ENCODE measurements around the gene IGBP1. TPM values are rescaled to one million over a fixed set of nuclear protein-coding genes. Genes with fewer than 3 reads are reported as not detected.

The IGBP1 gene
- total and polyA plus RNA-seq, 12 donors = 15.8 to 57.8 (median 49.0) TPM

- no peaks in the 10 kb centered on the region for H3K9me3 ChIP-seq
- peaks cover 0 to 3% (median 0%) of the 10 kb centered on the region in 9 donors for H3K36me3 ChIP-seq
- peaks cover 0 to 18% (median 0%) of the 10 kb centered on the region in 7 donors for H3K27me3 ChIP-seq
- no peak for DNase-seq
- WGBS, 2 donors = 89 to 96% methylated on average over 3 of the region's 3 CpGs
- peaks cover 0 to 15% (median 0%) of the 10 kb centered on the region in 9 donors for H3K4me1 ChIP-seq
- H3K27ac ChIP-seq = no peak overlapping the region
- H3K4me3 ChIP-seq = no peak overlapping the region
- intact Hi-C loops (cut with DNase I) = no loop called here
- TF ChIP-seq CTCF (IDR thresholded peaks at IDR 0.05) = no peak
- no peak for ATAC-seq
Measured at GRCh38 chrX:70172221-70172620, 39.0 kb downstream of the IGBP1 start.

GRCh38 chrX:70172964-70173363 is 39.7 kb downstream of the IGBP1 start:
- intact Hi-C loops (cut with DNase I) = no loop called here
- peaks cover 0 to 8% (median 0%) of the 10 kb centered on the region in 9 donors for H3K4me1 ChIP-seq
- 76 to 82% methylated on average over 4 of the region's 4 CpGs for WGBS, 2 donors
- ATAC-seq (no peak), DNase-seq (no peak)
- H3K4me3 ChIP-seq = no peak overlapping the region
- TF ChIP-seq CTCF (IDR thresholded peaks at IDR 0.05) = no peak
- no peaks in the 10 kb centered on the region for H3K36me3 ChIP-seq
- H3K9me3 ChIP-seq = no peaks in the 10 kb centered on the region
- H3K27me3 ChIP-seq = peaks cover 0 to 18% (median 0%) of the 10 kb centered on the region in 7 donors
- H3K27ac ChIP-seq = no peak overlapping the region

- WGBS, 2 donors = 75 to 83% methylated on average over 4 of the region's 4 CpGs
- no peaks in the 10 kb centered on the region for H3K4me1 ChIP-seq
- no peak overlapping the region for H3K4me3 ChIP-seq
- peaks cover 0 to 9% (median 0%) of the 10 kb centered on the region in 7 donors for H3K27me3 ChIP-seq
- H3K27ac ChIP-seq = no peak overlapping the region
- intact Hi-C loops (cut with DNase I) = no loop called here
- no peaks in the 10 kb centered on the region for H3K36me3 ChIP-seq
- no peak for ATAC-seq
- no peak for DNase-seq
- no peaks in the 10 kb centered on the region for H3K9me3 ChIP-seq
- TF ChIP-seq CTCF (IDR thresholded peaks at IDR 0.05) = no peak
Measured at GRCh38 chrX:70174754-70175153, 41.5 kb downstream of the IGBP1 start.

GRCh38 chrX:70175338-70175737 is 42.1 kb downstream of the IGBP1 start:
- no peak overlapping the region for H3K4me3 ChIP-seq
- WGBS, 2 donors = 83 to 86% methylated on average over 7 of the region's 7 CpGs
- H3K27me3 ChIP-seq = peaks cover 0 to 8% (median 0%) of the 10 kb centered on the region in 7 donors
- no peak for TF ChIP-seq CTCF (IDR thresholded peaks at IDR 0.05)
- DNase-seq (no peak), ATAC-seq (no peak)
- H3K4me1 ChIP-seq = no peaks in the 10 kb centered on the region
- intact Hi-C loops (cut with DNase I) = no loop called here
- H3K9me3 ChIP-seq = no peaks in the 10 kb centered on the region
- no peaks in the 10 kb centered on the region for H3K36me3 ChIP-seq
- no peak overlapping the region for H3K27ac ChIP-seq

All from heart right ventricle (tissue), 16 donors.